K562 (cell line): ENCODE measurements around the gene VPS35L.

Experiments
- HDAC1 ChIP-seq, 2 experiments: fragments of 450-650 bp; IDR thresholded peaks; 2 replicates each; pipeline ENCODE4 v1.6.1; 2016 to 2017; ENCODE audit warnings: inconsistent platforms in 1 of 2, mild to moderate bottlenecking in 1 of 2, moderate library complexity in 1 of 2
- HDAC6 ChIP-seq: IDR thresholded peaks from 2 replicates; pipeline ENCODE4 v1.6.1; 2012; ENCODE audit warnings: low read depth, mild to moderate bottlenecking, control low read depth, inconsistent platforms, low read length, moderate library complexity
- PHF8 ChIP-seq: fragments of 200-600 bp; sonication (generic); IDR thresholded peaks from 2 replicates; pipeline ENCODE4 v1.6.1; 2012; ENCODE audit warnings: mixed run types, mild to moderate bottlenecking, inconsistent platforms, low read length, moderate library complexity, borderline replicate concordance
- RFX5 ChIP-seq: IDR thresholded peaks from 2 replicates; pipeline ENCODE4 v1.6.1; 2011; ENCODE audit warnings: low read depth, mild to moderate bottlenecking, improper control_type of control experiment, low read length
- SIN3A ChIP-seq, 2 experiments: fragments of 150-350 bp in 1 of 2; IDR thresholded peaks; 2 replicates each; pipeline ENCODE4 v1.6.1; 2011 to 2016; ENCODE audit warnings: borderline replicate concordance in 2 of 2, low read depth in 2 of 2, low read length in 2 of 2, mild to moderate bottlenecking in 2 of 2, moderate library complexity in 2 of 2; ENCODE audit not compliant: control insufficient read depth in 1 of 2
- U2AF2 ChIP-seq: fragments of 200-400 bp; formaldehyde crosslinking; optimal IDR thresholded peaks from 2 replicates; pipeline ENCODE3; 2017; ENCODE audit warnings: low read depth, mild to moderate bottlenecking, low read length
- TF ChIP-seq, protein P1 (sequence below): fragments of 250-450 bp; sonication (Bioruptor Pico); IDR thresholded peaks from 2 replicates; pipeline ENCODE4 v1.5.0; 2020; ENCODE audit warnings: mild to moderate bottlenecking
- TF ChIP-seq, protein P2 (sequence below), 3 experiments: IDR thresholded peaks in 2 of 3; conservative IDR thresholded peaks in 1 of 3; 2 replicates each; pipeline ENCODE4 v1.5.1; 2011 to 2012; ENCODE audit warnings: low read length in 3 of 3, mild to moderate bottlenecking in 3 of 3, control low read depth in 2 of 3, improper control_type of control experiment in 1 of 3, inconsistent platforms in 1 of 3, low read depth in 1 of 3, mixed read lengths in 1 of 3, moderate library complexity in 1 of 3; ENCODE audit not compliant: insufficient read depth in 2 of 3

DNA sequence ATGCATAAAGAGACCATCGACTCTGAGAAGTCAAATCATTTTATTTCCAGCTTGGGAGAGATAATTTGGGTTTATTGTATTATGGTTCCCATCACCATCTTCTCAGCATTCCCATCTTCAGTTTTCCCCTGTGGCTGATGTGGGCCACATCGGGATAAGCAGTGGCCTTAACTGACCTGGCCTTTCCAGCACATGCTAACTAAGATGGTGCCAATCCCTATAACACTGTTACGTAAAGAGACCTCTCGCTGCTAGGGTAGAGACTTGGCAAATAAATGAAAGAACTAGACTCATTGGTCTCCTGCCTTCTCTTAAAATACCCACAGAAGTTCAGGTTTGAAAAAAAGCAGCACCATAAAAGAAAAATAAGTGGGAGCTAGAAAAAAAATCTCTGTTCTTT is 49.4 kb downstream of the VPS35L start:
- TF ChIP-seq SIN3A (IDR thresholded peaks at IDR 0.05; ENCODE audit: borderline replicate concordance in 2 of 2, control insufficient read depth in 1 of 2, low read depth in 2 of 2, low read length in 2 of 2) (no peak), HDAC1 (IDR thresholded peaks at IDR 0.05) (no peak), PHF8 (no peak), U2AF2 (no peak), HDAC6 (no peak), RFX5 (no peak)
- TF ChIP-seq, protein P1, sequence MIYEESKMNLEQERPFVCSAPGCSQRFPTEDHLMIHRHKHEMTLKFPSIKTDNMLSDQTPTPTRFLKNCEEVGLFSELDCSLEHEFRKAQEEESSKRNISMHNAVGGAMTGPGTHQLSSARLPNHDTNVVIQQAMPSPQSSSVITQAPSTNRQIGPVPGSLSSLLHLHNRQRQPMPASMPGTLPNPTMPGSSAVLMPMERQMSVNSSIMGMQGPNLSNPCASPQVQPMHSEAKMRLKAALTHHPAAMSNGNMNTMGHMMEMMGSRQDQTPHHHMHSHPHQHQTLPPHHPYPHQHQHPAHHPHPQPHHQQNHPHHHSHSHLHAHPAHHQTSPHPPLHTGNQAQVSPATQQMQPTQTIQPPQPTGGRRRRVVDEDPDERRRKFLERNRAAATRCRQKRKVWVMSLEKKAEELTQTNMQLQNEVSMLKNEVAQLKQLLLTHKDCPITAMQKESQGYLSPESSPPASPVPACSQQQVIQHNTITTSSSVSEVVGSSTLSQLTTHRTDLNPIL (CRISPR knock-in tag), result no peak
- TF ChIP-seq, protein P2, sequence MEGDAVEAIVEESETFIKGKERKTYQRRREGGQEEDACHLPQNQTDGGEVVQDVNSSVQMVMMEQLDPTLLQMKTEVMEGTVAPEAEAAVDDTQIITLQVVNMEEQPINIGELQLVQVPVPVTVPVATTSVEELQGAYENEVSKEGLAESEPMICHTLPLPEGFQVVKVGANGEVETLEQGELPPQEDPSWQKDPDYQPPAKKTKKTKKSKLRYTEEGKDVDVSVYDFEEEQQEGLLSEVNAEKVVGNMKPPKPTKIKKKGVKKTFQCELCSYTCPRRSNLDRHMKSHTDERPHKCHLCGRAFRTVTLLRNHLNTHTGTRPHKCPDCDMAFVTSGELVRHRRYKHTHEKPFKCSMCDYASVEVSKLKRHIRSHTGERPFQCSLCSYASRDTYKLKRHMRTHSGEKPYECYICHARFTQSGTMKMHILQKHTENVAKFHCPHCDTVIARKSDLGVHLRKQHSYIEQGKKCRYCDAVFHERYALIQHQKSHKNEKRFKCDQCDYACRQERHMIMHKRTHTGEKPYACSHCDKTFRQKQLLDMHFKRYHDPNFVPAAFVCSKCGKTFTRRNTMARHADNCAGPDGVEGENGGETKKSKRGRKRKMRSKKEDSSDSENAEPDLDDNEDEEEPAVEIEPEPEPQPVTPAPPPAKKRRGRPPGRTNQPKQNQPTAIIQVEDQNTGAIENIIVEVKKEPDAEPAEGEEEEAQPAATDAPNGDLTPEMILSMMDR (IDR thresholded peaks at IDR 0.05 in 2 of 3, conservative IDR thresholded peaks at IDR 0.05 in 1 of 3; ENCODE audit: insufficient read depth in 2 of 3, low read depth in 1 of 3, low read length in 3 of 3), result no peak
